B cell (primary cell): ENCODE results near the gene BRD3. TPM values are rescaled to one million over a fixed set of nuclear protein-coding genes. Genes with fewer than 3 reads are reported as not detected.

Experiments used
- ATAC-seq: fragments of 200-7000 bp; cut with Tn5 transposase; one replicate; pipeline ENCODE4 v1.10.0; 2021; ENCODE audit warnings: low read depth, mild to moderate bottlenecking, moderate number of reproducible peaks, moderate library complexity
- CTCF ChIA-PET: fragments of 350-600 bp; sonication (Branson Sonifier 250); formaldehyde crosslinking; loops from one replicate; lab custom pipeline; 2021; ENCODE audit warnings: antibody characterized with exemption, inconsistent platforms; lab: Charles Lee
- POLR2A ChIA-PET: fragments of 350-600 bp; sonication (Branson Sonifier 250); formaldehyde crosslinking; loops from one replicate; lab custom pipeline; 2021; ENCODE audit warnings: antibody characterized with exemption; lab: Charles Lee
- DNase-seq: peaks from one replicate; pipeline ENCODE4 v3.0.0; 2013
- H2AFZ ChIP-seq: 2 replicates; pipeline ENCODE4 v1.6.1; 2012; ENCODE audit warnings: mild to moderate bottlenecking, low read depth, low read length; ENCODE audit not compliant: insufficient read depth, poor library complexity, severe bottlenecking
- H3K27ac ChIP-seq, 2 donors: 1 replicate in 1 of 2; 2 replicates in 1 of 2; pipeline ENCODE4 v1.5.1; 2012 to 2013; ENCODE audit warnings: low read length in 2 of 2, mild to moderate bottlenecking in 2 of 2, moderate library complexity in 1 of 2
- H3K27me3 ChIP-seq, 4 experiments: fragments of 200-600 bp in 1 of 4; sonication (generic) in 1 of 4; replicated peaks in 1 of 4; 1 replicate in 2 of 4; 2 replicates in 2 of 4; pipeline versions ENCODE4 v1.6.1 to v1.7.0; 2013 to 2016; ENCODE audit warnings: low read length in 3 of 4, mild to moderate bottlenecking in 2 of 4, mixed read lengths in 1 of 4, moderate library complexity in 1 of 4; ENCODE audit not compliant: insufficient read depth in 4 of 4, control insufficient read depth in 3 of 4; ENCODE audit errors: control extremely low read depth in 1 of 4
- H3K36me3 ChIP-seq, 2 experiments: replicated peaks in 1 of 2; 1 replicate in 1 of 2; 2 replicates in 1 of 2; pipeline versions ENCODE4 v1.6.1 to v1.7.1; 2013; ENCODE audit warnings: low read length in 1 of 2; ENCODE audit not compliant: insufficient read depth in 2 of 2, control insufficient read depth in 1 of 2; ENCODE audit errors: control extremely low read depth in 1 of 2, extremely low read depth in 1 of 2
- H3K4me1 ChIP-seq, 2 donors: fragments of 200-600 bp in 1 of 2; sonication (generic) in 1 of 2; 1 replicate in 1 of 2; 2 replicates in 1 of 2; pipeline versions ENCODE4 v1.5.1 to v1.6.1; 2013 to 2017; ENCODE audit warnings: low read length in 2 of 2; ENCODE audit not compliant: control insufficient read depth in 2 of 2, insufficient read depth in 2 of 2
- H3K4me2 ChIP-seq: replicated peaks from 2 replicates; pipeline ENCODE3; 2012; ENCODE audit warnings: mild to moderate bottlenecking, low read depth, low read length; ENCODE audit not compliant: poor library complexity, severe bottlenecking
- H3K4me3 ChIP-seq, 5 experiments: fragments of 200-600 bp in 1 of 5; sonication (generic) in 1 of 5; 1 replicate in 3 of 5; 2 replicates in 2 of 5; pipeline versions ENCODE4 v1.5.1 to v1.7.0; 2011 to 2016; ENCODE audit warnings: low read length in 4 of 5, mild to moderate bottlenecking in 4 of 5, low read depth in 2 of 5, control low read depth in 1 of 5, moderate library complexity in 1 of 5; ENCODE audit not compliant: insufficient read depth in 1 of 5; ENCODE audit errors: control extremely low read depth in 1 of 5, extremely low read depth in 1 of 5
- H3K79me2 ChIP-seq: fragments of 200-600 bp; sonication (generic); one replicate; pipeline ENCODE4 v1.6.0; 2016; ENCODE audit warnings: low read length; ENCODE audit not compliant: control insufficient read depth, insufficient read depth
- H3K9ac ChIP-seq: fragments of 200-600 bp; sonication (generic); 2 replicates; pipeline ENCODE4 v1.6.1; 2017; ENCODE audit warnings: mild to moderate bottlenecking, low read length, moderate library complexity
- H3K9me3 ChIP-seq, 3 donors: one replicate each; pipeline versions ENCODE4 v1.6.1 to v1.7.1; 2013; ENCODE audit warnings: low read length in 2 of 3; ENCODE audit not compliant: control insufficient read depth in 2 of 3, insufficient read depth in 1 of 3; ENCODE audit errors: control extremely low read depth in 1 of 3
- H4K20me1 ChIP-seq: 2 replicates; pipeline ENCODE4 v1.6.0; 2012; ENCODE audit warnings: mild to moderate bottlenecking, low read length; ENCODE audit not compliant: insufficient read depth, control insufficient read depth, poor library complexity, severe bottlenecking
- H3K27ac Mint-ChIP-seq: one replicate; pipeline ENCODE4 v1.8.0; 2021; ENCODE audit warnings: mixed read lengths
- H3K27me3 Mint-ChIP-seq: one replicate; pipeline ENCODE4 v1.8.0; 2021; ENCODE audit warnings: mixed read lengths
- H3K4me1 Mint-ChIP-seq: one replicate; pipeline ENCODE4 v1.8.0; 2021; ENCODE audit warnings: mixed read lengths
- H3K4me3 Mint-ChIP-seq: one replicate; pipeline ENCODE4 v1.8.0; 2021; ENCODE audit warnings: mixed read lengths
- H3K9me3 Mint-ChIP-seq: one replicate; pipeline ENCODE4 v1.8.0; 2022; ENCODE audit warnings: mixed read lengths; ENCODE audit not compliant: insufficient read depth
- EZH2 ChIP-seq: IDR thresholded peaks from 2 replicates; pipeline ENCODE4 v1.6.1; 2012; ENCODE audit warnings: borderline replicate concordance, low read depth, mild to moderate bottlenecking, moderate library complexity, low read length; ENCODE audit not compliant: insufficient read depth, poor library complexity, severe bottlenecking
- WGBS: methylation state at CpG from one replicate; pipeline ENCODE4 v1.1.5; 2013; ENCODE audit warnings: missing lambda C conversion rate; ENCODE audit not compliant: insufficient coverage; 5-methylcytosine and 5-hydroxymethylcytosine counted together
- intact Hi-C: fragments of 100-400 bp; cut with micrococcal nuclease; formaldehyde crosslinking; loops from one replicate; pipeline ENCODE4 v1.10.0; 2022
- polyA plus RNA-seq: library from polyadenylated mRNA; depleted of rRNA; stranded (reverse); fragments of >200 nt; gene quantifications from 2 replicates; pipeline ENCODE4 v1.2.3, GENCODE V29; 2012
- total RNA-seq, 2 donors: library from RNA; stranded (reverse); fragments of 120-200 nt in 1 of 2; gene quantifications; 1 replicate in 1 of 2; 2 replicates in 1 of 2; pipeline versions ENCODE4 v1.2.3 to v1.2.4, GENCODE V29; 2013 to 2022
- TF ChIP-seq, protein P1 (sequence below): fragments of 200-600 bp; IDR thresholded peaks from one replicate; pipeline ENCODE4 v1.8.0; 2022; ENCODE audit warnings: antibody characterized with exemption, mild to moderate bottlenecking

Gene BRD3
- total and polyA plus RNA-seq, 2 donors (not counting 1 experiment from before 2014, with no cell fraction given), result 8.9 to 38.0 TPM

DNA sequence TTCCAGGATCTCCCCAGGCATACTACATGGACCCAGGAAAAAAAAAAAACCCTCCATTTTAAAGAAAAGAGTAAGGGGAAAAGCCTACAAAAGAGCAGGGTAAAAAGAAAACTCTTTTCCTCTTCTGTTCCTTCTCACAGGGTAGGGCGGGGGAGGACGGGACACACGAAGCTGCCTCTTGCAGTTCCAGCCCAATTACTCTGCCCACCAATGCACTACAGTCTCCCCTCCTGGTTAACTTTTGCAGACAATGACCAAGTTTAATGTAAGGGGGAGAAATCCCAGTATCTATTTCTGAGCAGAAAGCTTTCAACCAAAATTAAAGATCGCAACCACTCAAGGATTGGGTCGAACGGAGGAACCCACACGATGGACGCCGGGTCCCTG is 1.3 kb downstream of the BRD3 start:
- H4K20me1 ChIP-seq, result peaks cover 54% of the 10 kb centered on the region
- Mint-ChIP-seq H3K9me3 (no peaks in the 10 kb centered on the region), H3K27me3 (peaks cover 12% of the 10 kb centered on the region), H3K4me1 (peaks cover 43% of the 10 kb centered on the region), H3K4me3 (peak overlapping the region; percentile 90), H3K27ac (peak overlapping the region; percentile 89)
- CTCF ChIA-PET, result interaction anchor here (0.7 kb wide), 1 partner anchor 72 kb away, joined by 3 read pairs; no protein-coding TSS in a partner anchor
- H3K4me3 ChIP-seq, result peak overlapping the region; percentile 8 to 85 (median 65)
- peaks cover 0 to 23% (median 9%) of the 10 kb centered on the region in 4 experiments for H3K27me3 ChIP-seq
- H3K9me3 ChIP-seq, result peaks cover 0 to 6% (median 0%) of the 10 kb centered on the region in 3 donors
- peaks cover 31 to 44% of the 10 kb centered on the region in 2 donors for H3K4me1 ChIP-seq
- ATAC-seq (no peak), DNase-seq (no peak)
- peak overlapping the region; percentile 68 for H2AFZ ChIP-seq
- TF ChIP-seq, protein P1, sequence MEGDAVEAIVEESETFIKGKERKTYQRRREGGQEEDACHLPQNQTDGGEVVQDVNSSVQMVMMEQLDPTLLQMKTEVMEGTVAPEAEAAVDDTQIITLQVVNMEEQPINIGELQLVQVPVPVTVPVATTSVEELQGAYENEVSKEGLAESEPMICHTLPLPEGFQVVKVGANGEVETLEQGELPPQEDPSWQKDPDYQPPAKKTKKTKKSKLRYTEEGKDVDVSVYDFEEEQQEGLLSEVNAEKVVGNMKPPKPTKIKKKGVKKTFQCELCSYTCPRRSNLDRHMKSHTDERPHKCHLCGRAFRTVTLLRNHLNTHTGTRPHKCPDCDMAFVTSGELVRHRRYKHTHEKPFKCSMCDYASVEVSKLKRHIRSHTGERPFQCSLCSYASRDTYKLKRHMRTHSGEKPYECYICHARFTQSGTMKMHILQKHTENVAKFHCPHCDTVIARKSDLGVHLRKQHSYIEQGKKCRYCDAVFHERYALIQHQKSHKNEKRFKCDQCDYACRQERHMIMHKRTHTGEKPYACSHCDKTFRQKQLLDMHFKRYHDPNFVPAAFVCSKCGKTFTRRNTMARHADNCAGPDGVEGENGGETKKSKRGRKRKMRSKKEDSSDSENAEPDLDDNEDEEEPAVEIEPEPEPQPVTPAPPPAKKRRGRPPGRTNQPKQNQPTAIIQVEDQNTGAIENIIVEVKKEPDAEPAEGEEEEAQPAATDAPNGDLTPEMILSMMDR, result no peak
- peak overlapping the region; percentile 80 for H3K9ac ChIP-seq
- POLR2A ChIA-PET, result interaction anchor here (1.5 kb wide), 1 partner anchor 41 kb away, joined by 8 read pairs; the partner anchor contains the start of gene BRD3OS
- H3K79me2 ChIP-seq, result peaks cover 55% of the 10 kb centered on the region
- whole genome bisulfite sequencing, result 0% methylated on average over 5 of the region's 9 CpGs
- intact Hi-C loops, result loop anchor here (5.0 to 10.0 kb wide), 4 partner anchors 122 to 919 kb away; partner anchors contain the start of gene RXRA
- peaks cover 0 to 4% of the 10 kb centered on the region in 2 experiments for H3K36me3 ChIP-seq
- H3K27ac ChIP-seq, result peak overlapping the region in 1 of 2 donors; percentile 64
- H3K4me2 ChIP-seq, result peak overlapping the region; percentile 97

DNA sequence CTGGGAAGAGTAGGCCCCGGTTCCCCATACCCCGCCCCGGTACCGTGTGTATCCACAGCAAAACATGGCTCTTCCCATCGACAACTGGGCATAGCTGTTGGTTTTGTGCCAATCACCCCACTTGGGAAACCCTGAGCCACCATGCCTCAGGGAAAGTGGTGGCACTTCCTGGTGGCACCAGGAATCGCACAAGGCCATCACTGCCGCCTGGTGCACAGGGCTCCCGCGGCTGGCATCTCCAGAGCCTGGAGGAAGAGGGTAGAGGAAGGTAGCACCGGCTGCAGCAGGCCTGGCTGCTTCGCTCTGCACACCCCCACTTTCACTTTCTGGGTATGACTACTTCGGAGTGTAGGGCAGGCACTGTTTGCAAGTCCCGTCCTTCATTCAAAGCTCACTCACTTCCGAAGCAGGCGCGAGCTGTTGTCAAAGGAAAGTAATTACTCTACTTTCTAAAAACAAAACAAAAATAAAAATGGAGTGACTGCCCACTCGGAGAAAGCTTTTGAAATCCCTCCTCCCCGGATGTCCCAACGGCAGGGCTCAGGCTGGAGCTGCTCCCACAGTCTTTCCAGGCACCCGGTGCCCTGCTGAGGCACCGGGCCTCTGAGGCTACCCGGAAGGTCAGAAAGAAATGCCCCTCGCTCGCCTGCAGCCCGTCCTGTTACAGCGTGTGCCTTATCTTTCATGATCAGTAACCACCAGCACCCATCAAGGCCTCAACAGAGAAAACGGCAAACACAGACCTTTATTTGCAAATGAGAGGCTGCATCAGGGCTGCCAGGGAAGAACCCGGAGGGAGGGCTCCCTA is 2.0 kb downstream of the BRD3 start:
- peak overlapping the region in 1 of 2 donors; percentile 64 for H3K27ac ChIP-seq
- peaks cover 0 to 4% of the 10 kb centered on the region in 2 experiments for H3K36me3 ChIP-seq
- peaks cover 0 to 17% (median 8%) of the 10 kb centered on the region in 4 experiments for H3K27me3 ChIP-seq
- ATAC-seq (peak; percentile 12), DNase-seq (peak; percentile 71)
- peaks cover 38 to 51% of the 10 kb centered on the region in 2 donors for H3K4me1 ChIP-seq
- peak overlapping the region; percentile 80 for H3K9ac ChIP-seq
- peak overlapping the region; percentile 3 to 85 (median 65) for H3K4me3 ChIP-seq
- Mint-ChIP-seq H3K4me1 (peaks cover 48% of the 10 kb centered on the region), H3K27me3 (peaks cover 8% of the 10 kb centered on the region), H3K27ac (peak overlapping the region; percentile 89), H3K9me3 (no peaks in the 10 kb centered on the region), H3K4me3 (peak overlapping the region; percentile 90)
- intact Hi-C loops, result loop anchor here (5.0 to 10.0 kb wide), 4 partner anchors 121 to 919 kb away; partner anchors contain the start of gene RXRA
- peaks cover 0 to 6% (median 0%) of the 10 kb centered on the region in 3 donors for H3K9me3 ChIP-seq
- H4K20me1 ChIP-seq, result peaks cover 61% of the 10 kb centered on the region
- peak overlapping the region; percentile 68 for H2AFZ ChIP-seq
- 10% methylated on average over 25 of the region's 28 CpGs for WGBS
- H3K79me2 ChIP-seq, result peaks cover 62% of the 10 kb centered on the region
- no peak for TF ChIP-seq EZH2
- TF ChIP-seq, protein P1, result no peak
- CTCF ChIA-PET, result interaction anchor here (0.7 to 1.0 kb wide), 2 partner anchors 40 to 283 kb away, joined by 3 read pairs; partner anchors contain the start of gene BRD3OS
- peak overlapping the region; percentile 97 for H3K4me2 ChIP-seq
- POLR2A ChIA-PET, result interaction anchor here (1.5 kb wide), 1 partner anchor 40 kb away, joined by 8 read pairs; the partner anchor contains the start of gene BRD3OS
